ENCODE results near the gene CDH4.

The CDH4 gene

GRCh38 chr20:61562491-61562890 is 310.4 kb downstream of the CDH4 start:
- TF ChIP-seq CTCF (conservative IDR thresholded peaks at IDR 0.05; ENCODE audit: low read depth, low read length), result no peak
- DNase-seq (ENCODE audit: low read depth), result no peak

GRCh38 chr20:61562897-61563504 is 310.9 kb downstream of the CDH4 start:
- TF ChIP-seq CTCF (conservative IDR thresholded peaks at IDR 0.05; ENCODE audit: low read depth, low read length), result no peak
- DNase-seq (ENCODE audit: low read depth), result no peak
- H3K4me3 ChIP-seq (ENCODE audit: low read length), result no peak overlapping the region

More at GRCh38 chr20:61562491-61562890, 310.4 kb downstream of the CDH4 start:
- H3K4me3 ChIP-seq (ENCODE audit: low read length), result no peak overlapping the region

GRCh38 chr20:61564628-61565027 is 312.6 kb downstream of the CDH4 start:
- no peak for DNase-seq (ENCODE audit: low read depth)
- no peak for TF ChIP-seq CTCF (conservative IDR thresholded peaks at IDR 0.05; ENCODE audit: low read depth, low read length)

GRCh38 chr20:61565791-61566190 is 313.7 kb downstream of the CDH4 start:
- no peak for TF ChIP-seq CTCF (conservative IDR thresholded peaks at IDR 0.05; ENCODE audit: low read depth, low read length)
- no peak overlapping the region for H3K4me3 ChIP-seq (ENCODE audit: low read length)
- no peak for DNase-seq (ENCODE audit: low read depth)

More at GRCh38 chr20:61564628-61565027, 312.6 kb downstream of the CDH4 start:
- H3K4me3 ChIP-seq (ENCODE audit: low read length), result no peak overlapping the region

- H3K4me3 ChIP-seq (ENCODE audit: low read length), result no peak overlapping the region
- no peak for TF ChIP-seq CTCF (conservative IDR thresholded peaks at IDR 0.05; ENCODE audit: low read depth, low read length)
- DNase-seq (ENCODE audit: low read depth), result no peak
Measured at GRCh38 chr20:61566691-61567090, 314.6 kb downstream of the CDH4 start.

GRCh38 chr20:61567204-61567603 is 315.1 kb downstream of the CDH4 start:
- H3K4me3 ChIP-seq (ENCODE audit: low read length), result no peak overlapping the region
- DNase-seq (ENCODE audit: low read depth), result no peak
- TF ChIP-seq CTCF (conservative IDR thresholded peaks at IDR 0.05; ENCODE audit: low read depth, low read length), result no peak

GRCh38 chr20:61569825-61570224 is 317.8 kb downstream of the CDH4 start:
- no peak for TF ChIP-seq CTCF (conservative IDR thresholded peaks at IDR 0.05; ENCODE audit: low read depth, low read length)
- DNase-seq (ENCODE audit: low read depth), result no peak

More at GRCh38 chr20:61569825-61570224, 317.8 kb downstream of the CDH4 start:
- H3K4me3 ChIP-seq (ENCODE audit: low read length), result no peak overlapping the region
